HG03159 (cell line): Measurements from ENCODE around the gene SERPINB13.

Source experiments
- ATAC-seq: cut with Tn5 transposase; IDR thresholded peaks from one replicate; pipeline ENCODE4 v1.9.1; 2021; ENCODE audit warnings: mild to moderate bottlenecking, moderate library complexity; ENCODE audit not compliant: unreplicated experiment

Gene SERPINB13

GRCh38 chr18:63646936-63647335 is 59.8 kb downstream of the SERPINB13 start:
- no peak for ATAC-seq

GRCh38 chr18:63648241-63648640 is 61.1 kb downstream of the SERPINB13 start:
- ATAC-seq: no peak
